ENCODE measurements around the gene SLC2A4RG. TPM values are rescaled to one million over a fixed set of nuclear protein-coding genes. Genes with fewer than 3 reads are reported as not detected.

The SLC2A4RG gene
- total and polyA plus RNA-seq, 2 donors (not counting 3 experiments of a cell fraction or from before 2014, with no cell fraction given) = 41.7 to 69.4 TPM

GRCh38 chr20:63708301-63709148, 31.1 kb upstream of the SLC2A4RG start:
- no peak for TF ChIP-seq POLR2A (IDR thresholded peaks at IDR 0.05; ENCODE audit: low read depth, low read length)
- TF ChIP-seq, protein P1, sequence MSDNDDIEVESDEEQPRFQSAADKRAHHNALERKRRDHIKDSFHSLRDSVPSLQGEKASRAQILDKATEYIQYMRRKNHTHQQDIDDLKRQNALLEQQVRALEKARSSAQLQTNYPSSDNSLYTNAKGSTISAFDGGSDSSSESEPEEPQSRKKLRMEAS (IDR thresholded peaks at IDR 0.05; ENCODE audit: insufficient read depth, insufficient read length) = no peak
- H3K9ac ChIP-seq (replicated peaks; ENCODE audit: extremely low read depth, insufficient read depth, low read length) = peak overlapping the region; percentile 73
- H3K4me2 ChIP-seq (ENCODE audit: insufficient read depth, low read length) = peak overlapping the region; percentile 64
- peak; percentile 37 for FAIRE-seq
- H3K4me1 ChIP-seq (ENCODE audit: control insufficient read depth, extremely low read depth, insufficient read depth, low read length) = peaks cover 14% of the 10 kb centered on the region
- H3K9me1 ChIP-seq (replicated peaks; ENCODE audit: control insufficient read depth, extremely low read depth, insufficient read depth, low read length) = no peaks in the 10 kb centered on the region
- intact Hi-C loops (cut with micrococcal nuclease) = loop anchor here (5.0 kb wide), 2 partner anchors 81 to 249 kb away; partner anchors contain the start of genes GMEB2 and UCKL1
- no peaks in the 10 kb centered on the region for H4K20me1 ChIP-seq (replicated peaks; ENCODE audit: control insufficient read depth, extremely low read depth, insufficient read depth, low read length)
- H3K9me3 ChIP-seq (replicated peaks; ENCODE audit: control insufficient read depth, insufficient read depth, low read length) = no peaks in the 10 kb centered on the region
- peaks cover 13 to 28% of the 10 kb centered on the region in 2 experiments for H3K36me3 ChIP-seq (ENCODE audit: control insufficient read depth in 2 of 2, extremely low read depth in 1 of 2, insufficient read depth in 2 of 2, low read length in 2 of 2)
- no peak for DNase-seq (ENCODE audit: low read depth, low spot score)
- H3K79me2 ChIP-seq (ENCODE audit: control insufficient read depth, insufficient read depth, low read length) = peaks cover 71% of the 10 kb centered on the region
- POLR2A ChIA-PET = interaction anchor here (0.6 to 1.8 kb wide), 3 partner anchors 9 to 50 kb away, joined by 3 to 9 read pairs (median 8); partner anchors contain the start of gene RTEL1
- dilution Hi-C loops (cut with MboI; ENCODE audit: extremely low pct_ligation_motif_present, low sequenced_read_pairs) = no loop called here
- peak overlapping the region; percentile 62 to 77 (median 70) for H3K4me3 ChIP-seq (replicated peaks in 1 of 3; ENCODE audit: insufficient read depth in 1 of 3, low read depth in 1 of 3, low read length in 3 of 3)
- no peak overlapping the region for H2AFZ ChIP-seq (ENCODE audit: low read depth, low read length)
- no peaks in the 10 kb centered on the region for H3K27me3 ChIP-seq (ENCODE audit: control insufficient read depth in 2 of 2, insufficient read depth in 2 of 2, low read length in 2 of 2)
- H3K27ac ChIP-seq (ENCODE audit: insufficient read depth, low read depth, low read length) = peak overlapping the region; percentile 29
- CTCF ChIA-PET = interaction anchor here (0.8 to 2.8 kb wide), 18 partner anchors 10 to 265 kb away, joined by 3 to 19 read pairs (median 5); partner anchors contain the start of genes GMEB2, LIME1, RTEL1 and SLC2A4RG
- BruUV-seq (replicated peaks) = TSS peak; percentile 12

GRCh38 chr20:63709149-63709527, 30.4 kb upstream of the SLC2A4RG start:
- no TSS peak for BruUV-seq (replicated peaks)
- dilution Hi-C loops (cut with MboI; ENCODE audit: extremely low pct_ligation_motif_present, low sequenced_read_pairs) = no loop called here
- Histone ChIP-seq H3K9me1 (replicated peaks; ENCODE audit: control insufficient read depth, extremely low read depth, insufficient read depth, low read length) (no peaks in the 10 kb centered on the region), H3K27me3 (ENCODE audit: control insufficient read depth in 2 of 2, insufficient read depth in 2 of 2, low read length in 2 of 2) (no peaks in the 10 kb centered on the region), H2AFZ (ENCODE audit: low read depth, low read length) (no peak overlapping the region), H3K4me1 (ENCODE audit: control insufficient read depth, extremely low read depth, insufficient read depth, low read length) (peaks cover 14% of the 10 kb centered on the region), H3K36me3 (ENCODE audit: control insufficient read depth in 2 of 2, extremely low read depth in 1 of 2, insufficient read depth in 2 of 2, low read length in 2 of 2) (peaks cover 13 to 28% of the 10 kb centered on the region in 2 experiments), H3K27ac (ENCODE audit: insufficient read depth, low read depth, low read length) (no peak overlapping the region), H3K4me2 (ENCODE audit: insufficient read depth, low read length) (peak overlapping the region; percentile 64), H3K9me3 (replicated peaks; ENCODE audit: control insufficient read depth, insufficient read depth, low read length) (no peaks in the 10 kb centered on the region), H3K9ac (replicated peaks; ENCODE audit: extremely low read depth, insufficient read depth, low read length) (no peak overlapping the region), H3K79me2 (ENCODE audit: control insufficient read depth, insufficient read depth, low read length) (peaks cover 74% of the 10 kb centered on the region), H4K20me1 (replicated peaks; ENCODE audit: control insufficient read depth, extremely low read depth, insufficient read depth, low read length) (no peaks in the 10 kb centered on the region), H3K4me3 (replicated peaks in 1 of 3; ENCODE audit: insufficient read depth in 1 of 3, low read depth in 1 of 3, low read length in 3 of 3) (peak overlapping the region in 2 of 3 experiments; percentile 62 to 77)
- ChIA-PET POLR2A (no interaction called here), CTCF (interaction anchor here (1.9 to 2.8 kb wide), 3 partner anchors 10 to 51 kb away, joined by 4 to 8 read pairs (median 7); partner anchors contain the start of gene RTEL1)
- DNase-seq (ENCODE audit: low read depth, low spot score) (no peak), FAIRE-seq (no peak)
- TF ChIP-seq CTCF (IDR thresholded peaks at IDR 0.05; ENCODE audit: extremely low read depth in 1 of 2, insufficient read depth in 1 of 2, low read depth in 1 of 2, low read length in 2 of 2) (no peak), JUN (IDR thresholded peaks at IDR 0.05; ENCODE audit: borderline replicate concordance, insufficient read depth, insufficient read length, low read depth) (no peak), EZH2 (IDR thresholded peaks at IDR 0.05; ENCODE audit: borderline replicate concordance, low read depth, low read length, severe bottlenecking) (no peak), MYC (IDR thresholded peaks at IDR 0.05; ENCODE audit: low read depth, low read length) (no peak), FOS (IDR thresholded peaks at IDR 0.05; ENCODE audit: borderline replicate concordance, insufficient read depth, low read length) (no peak), POLR2AphosphoS5 (IDR thresholded peaks at IDR 0.05; ENCODE audit: insufficient read depth, low read depth, low read length) (no peak), GATA2 (IDR thresholded peaks at IDR 0.05; ENCODE audit: insufficient read depth, insufficient read length, low read depth, low read length) (no peak), POLR2A (IDR thresholded peaks at IDR 0.05; ENCODE audit: low read depth, low read length) (no peak)
- TF ChIP-seq, protein P1 (IDR thresholded peaks at IDR 0.05; ENCODE audit: insufficient read depth, insufficient read length) = no peak
- intact Hi-C loops (cut with micrococcal nuclease) = loop anchor here (5.0 kb wide), 2 partner anchors 82 to 248 kb away; partner anchors contain the start of genes GMEB2 and UCKL1
